Measurements from ENCODE around the gene MIB2.
"Not testable (repeated sequence)": the region's sequence is repeated elsewhere in the genome, so short reads cannot be mapped to it uniquely, and the experiment has no call there.

MIB2 gene

DNA sequence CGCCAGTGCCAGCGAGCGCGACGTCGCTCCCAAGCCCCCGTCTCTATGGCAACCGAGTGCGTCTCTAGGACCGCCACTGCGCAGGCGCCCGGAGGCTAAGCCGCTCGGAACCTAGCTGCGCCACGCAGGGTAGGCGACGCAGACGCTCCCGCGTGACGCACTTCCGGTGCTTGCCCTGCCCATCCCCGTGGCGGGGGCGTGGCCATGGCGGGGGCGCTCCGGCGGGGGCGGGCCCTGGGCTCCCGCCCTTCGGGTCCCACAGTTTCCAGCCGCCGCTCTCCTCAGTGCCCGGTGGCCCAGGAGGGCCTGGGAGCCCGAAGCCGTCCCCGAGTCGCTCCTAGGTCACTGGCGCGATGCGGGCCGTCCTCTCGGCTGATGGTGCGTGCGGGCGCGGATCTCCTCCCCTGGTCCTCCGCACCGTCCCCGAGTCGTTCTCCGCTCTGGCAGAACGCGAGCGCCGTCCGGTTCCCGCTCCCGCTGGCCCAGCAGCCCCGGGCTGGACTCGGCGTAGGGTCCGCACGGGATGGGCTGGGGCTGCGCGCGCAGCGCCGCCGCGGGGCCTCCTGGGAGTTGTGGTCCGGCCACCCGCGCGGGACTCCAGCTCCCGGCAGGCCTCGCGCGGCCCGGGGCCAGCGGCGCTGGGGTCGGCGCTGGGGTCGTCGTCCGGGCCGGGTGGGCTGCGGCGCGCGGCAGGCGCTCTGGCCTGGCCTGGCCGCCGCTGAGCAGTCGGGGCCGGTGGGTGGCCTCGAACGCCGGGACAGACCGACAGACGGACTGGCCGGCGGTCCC is at the start of gene MIB2:
TSS of gene MIB2 (plus strand) at position 245 of the 789 bp plus-strand sequence. CDS start 7,953 bp downstream, outside the sequence.
- DNase-seq (ENCODE audit: low spot score), result peak; percentile 93

- DNase-seq (ENCODE audit: low spot score), result peak; percentile 66
These were observed 48.0 kb upstream of the MIB2 start for GRCh38 chr1:1567152-1567875.

- DNase-seq (ENCODE audit: low spot score), result no peak
These were observed 47.4 kb upstream of the MIB2 start for GRCh38 chr1:1567891-1568291.

DNA sequence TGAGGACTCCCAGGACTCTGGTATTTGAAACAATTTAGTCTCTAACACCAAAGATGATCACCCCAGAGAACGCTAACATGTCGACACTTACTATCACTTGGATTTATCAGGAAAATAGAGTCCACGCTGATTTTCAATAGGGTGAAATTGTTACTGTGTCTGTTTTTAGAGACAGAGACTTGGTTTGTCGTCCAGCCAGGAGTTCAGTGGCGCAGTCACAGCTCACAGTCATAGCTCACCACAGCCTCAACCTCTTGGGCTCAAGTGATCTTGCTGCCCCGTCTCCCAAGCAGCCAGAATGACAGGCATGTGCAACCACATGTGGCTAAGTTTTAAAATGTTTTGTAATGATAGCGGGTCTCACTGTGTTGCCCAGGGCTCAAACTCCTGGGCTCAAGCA is 46.0 kb upstream of the MIB2 start:
- DNase-seq (ENCODE audit: low spot score), result no peak

DNA sequence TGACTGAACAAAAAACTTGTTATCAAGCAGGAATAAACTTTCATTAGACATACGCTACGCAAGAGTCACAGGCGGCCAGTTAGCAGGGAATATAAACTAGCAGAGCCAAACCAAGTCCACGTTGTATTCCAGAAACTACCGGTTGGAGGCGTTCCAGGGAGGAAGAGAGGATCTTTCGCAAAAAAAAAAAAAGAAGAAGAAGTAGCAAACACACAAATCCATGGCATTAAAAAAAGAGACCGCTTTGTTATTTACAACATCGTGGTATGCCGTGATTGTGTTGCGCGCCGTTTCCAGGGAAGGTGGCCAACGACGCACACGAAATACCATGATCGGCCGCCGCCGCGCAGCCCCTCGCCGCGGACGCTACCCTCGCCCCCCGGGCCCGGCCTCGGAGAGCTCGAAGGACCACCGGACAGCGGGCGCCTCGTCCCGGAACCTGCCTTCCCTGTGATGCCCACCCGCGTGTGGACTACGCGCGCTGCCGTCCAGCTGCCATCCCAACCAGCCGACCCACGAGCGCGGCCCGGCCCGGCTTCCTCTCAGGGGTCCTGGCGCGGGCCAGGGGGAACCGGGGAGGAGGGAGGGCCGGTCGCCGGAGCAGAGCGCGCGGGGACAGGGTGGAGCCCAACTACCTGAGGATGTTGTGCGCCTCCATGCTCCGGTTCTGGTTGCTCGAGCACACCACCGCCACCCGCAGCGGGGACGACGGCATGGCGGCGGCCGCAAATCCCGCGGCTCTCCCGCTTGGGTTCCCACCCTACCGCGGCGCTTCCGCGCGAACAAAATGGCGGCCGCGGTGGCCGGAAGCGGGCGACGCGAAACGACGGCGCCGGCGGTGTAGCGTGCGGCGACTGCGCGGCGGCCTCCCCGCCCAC is 41.2 kb upstream of the MIB2 start:
- no peak for DNase-seq (ENCODE audit: low spot score)

DNA sequence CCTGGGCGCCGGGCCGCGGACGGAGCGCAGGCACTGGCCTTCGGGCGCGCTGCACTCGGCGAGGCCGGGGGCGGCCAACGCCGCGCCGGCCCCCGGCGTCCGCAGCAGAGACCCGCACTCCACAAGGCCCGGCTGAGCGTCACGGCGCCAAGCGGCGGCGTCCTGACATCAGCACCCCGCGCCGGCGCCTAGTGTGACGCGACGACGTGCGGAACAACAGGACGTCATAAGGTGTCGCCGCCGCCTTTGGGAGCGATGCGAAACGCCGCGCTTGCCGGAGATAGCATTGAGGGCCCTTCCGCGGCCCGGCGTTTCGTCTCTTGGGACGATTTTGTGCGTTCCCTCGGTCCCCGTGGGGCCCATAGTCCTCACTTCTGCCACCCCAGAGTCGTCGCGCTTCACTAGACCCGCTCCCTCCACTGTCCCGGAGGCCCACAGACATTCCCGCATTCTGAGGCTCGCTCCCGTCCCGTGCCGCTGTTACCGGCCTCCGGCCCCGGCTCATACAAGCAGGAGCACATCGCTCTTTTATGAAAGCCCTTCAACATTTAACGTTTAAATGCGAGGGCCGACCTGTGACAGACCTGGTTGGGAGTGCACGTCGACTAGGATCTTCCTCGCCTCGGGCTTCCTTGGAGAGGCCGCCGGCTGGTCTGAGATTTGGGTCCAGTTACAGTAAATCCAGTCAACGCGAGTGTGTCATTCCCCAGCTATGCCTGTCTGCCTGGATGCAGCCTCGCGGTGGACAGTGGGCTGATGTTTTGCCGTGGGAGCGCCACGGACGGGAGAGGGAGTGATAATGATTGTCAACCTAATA is 40.4 kb upstream of the MIB2 start, which contains the start of gene SSU72:
TSS of gene SSU72 (minus strand) at position 143 of the 817 bp plus-strand sequence. CDS start 306 bp downstream, outside the sequence.
- DNase-seq (ENCODE audit: low spot score), result peak; percentile 88

GRCh38 chr1:1577367-1578011 is 37.8 kb upstream of the MIB2 start:
- DNase-seq (ENCODE audit: low spot score), result no peak

- no peak for DNase-seq (ENCODE audit: low spot score)
These were observed 36.8 kb upstream of the MIB2 start for GRCh38 chr1:1578371-1578940.

DNA sequence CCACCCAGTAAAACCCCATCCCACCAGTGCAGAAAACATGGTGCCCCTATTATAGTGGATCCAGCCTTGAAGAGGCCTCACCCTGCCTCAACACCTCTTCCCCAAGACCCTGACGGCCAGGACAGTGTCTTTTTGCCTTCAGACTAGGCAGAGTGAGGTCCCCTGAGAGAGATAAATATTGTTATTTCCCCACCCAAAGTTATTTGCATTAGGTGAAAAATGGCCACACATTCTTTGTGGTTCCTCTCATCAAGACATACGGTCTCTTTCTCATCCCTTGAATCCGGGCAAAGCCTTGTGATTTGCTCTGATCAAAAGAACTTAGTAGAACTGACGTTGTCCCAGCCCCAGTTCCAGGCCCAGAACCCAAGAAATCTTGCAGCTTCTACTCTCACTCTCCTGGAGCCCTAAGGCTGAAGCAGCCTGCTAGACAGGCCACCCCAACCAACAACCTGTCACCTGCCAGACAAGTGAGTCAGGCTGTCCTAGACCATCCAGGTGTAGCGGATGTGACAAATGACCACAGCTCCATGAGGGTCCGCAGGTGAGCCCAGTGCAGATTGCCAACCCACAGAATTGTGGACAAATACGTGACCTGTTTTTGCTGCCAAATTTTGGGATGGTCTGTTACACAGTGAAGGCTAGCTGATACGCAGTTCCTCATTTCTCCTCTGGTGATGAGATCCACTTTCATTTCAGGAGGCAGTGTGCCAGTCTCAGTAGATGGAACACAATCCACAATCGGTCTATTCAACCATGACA is 32.5 kb upstream of the MIB2 start:
- DNase-seq (ENCODE audit: low spot score), result no peak

DNA sequence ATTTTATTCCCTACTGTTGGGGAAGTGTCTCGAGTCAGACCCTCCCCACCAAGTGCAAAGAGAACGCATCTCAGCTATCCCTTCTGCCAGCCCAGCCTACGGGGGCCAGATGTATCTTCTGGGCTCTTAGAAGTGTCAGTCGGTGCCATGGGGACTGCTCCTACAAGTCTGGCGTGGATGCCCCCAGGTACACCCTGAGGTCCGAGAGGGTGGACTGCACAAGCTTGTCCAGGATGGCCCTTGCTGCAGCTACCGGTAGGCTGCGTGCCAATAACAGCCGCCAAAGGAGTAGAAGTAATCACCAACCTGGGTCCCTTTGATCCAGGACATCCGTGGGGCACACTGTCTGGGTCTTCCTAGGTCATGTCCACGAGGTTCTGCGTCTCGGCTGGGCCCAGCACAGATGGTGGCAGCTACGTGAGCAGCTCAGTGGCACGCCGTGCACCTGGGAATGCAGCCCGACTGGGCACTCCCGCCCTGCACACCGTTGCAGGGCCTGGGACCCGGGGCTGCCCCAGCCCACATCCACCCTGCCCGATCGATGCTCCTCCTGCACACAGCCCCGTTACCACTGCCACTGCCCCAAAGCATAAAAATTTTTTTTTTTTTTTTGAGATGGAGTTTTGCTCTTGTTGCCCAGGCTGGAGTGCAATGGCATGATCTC is 31.8 kb upstream of the MIB2 start:
- no peak for DNase-seq (ENCODE audit: low spot score)

GRCh38 chr1:1591452-1591851 is 23.8 kb upstream of the MIB2 start:
- peak; percentile 68 for DNase-seq (ENCODE audit: low spot score)

GRCh38 chr1:1593834-1594601 is 21.3 kb upstream of the MIB2 start:
- no peak for DNase-seq (ENCODE audit: low spot score)

DNA sequence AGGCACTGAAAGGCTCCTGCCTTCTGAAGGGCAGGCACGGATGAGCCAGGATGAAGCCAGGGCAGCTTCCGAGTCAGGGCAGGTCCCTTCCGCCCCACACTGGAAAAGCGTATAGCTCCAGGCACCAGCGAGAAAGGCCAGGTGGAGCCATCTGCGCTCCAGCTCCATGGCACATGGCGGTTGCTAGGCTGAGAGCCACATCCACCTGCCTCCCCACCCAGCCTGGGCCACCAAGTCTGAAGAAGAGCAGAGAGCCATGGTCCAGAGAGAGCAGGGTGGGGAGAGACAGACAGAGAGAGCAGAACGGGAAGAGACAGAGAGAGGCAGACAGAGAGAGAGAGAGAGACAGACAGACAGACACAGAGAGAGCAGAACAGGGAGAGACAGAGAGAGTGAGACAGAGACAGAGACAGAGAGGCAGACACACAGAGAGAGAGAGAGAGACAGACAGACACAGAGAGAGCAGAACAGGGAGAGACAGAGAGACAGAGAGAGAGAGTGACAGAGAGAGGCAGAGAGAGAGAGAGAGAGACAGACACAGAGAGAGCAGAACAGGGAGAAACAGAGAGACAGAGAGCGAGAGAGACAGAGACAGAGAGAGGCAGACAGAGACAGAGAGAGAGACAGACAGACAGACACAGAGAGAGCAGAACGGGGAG is 20.6 kb upstream of the MIB2 start:
- DNase-seq (ENCODE audit: low spot score), result no peak

- not testable (repeated sequence) for DNase-seq (ENCODE audit: low spot score)
These were observed 20.0 kb upstream of the MIB2 start for GRCh38 chr1:1595341-1595740.

DNA sequence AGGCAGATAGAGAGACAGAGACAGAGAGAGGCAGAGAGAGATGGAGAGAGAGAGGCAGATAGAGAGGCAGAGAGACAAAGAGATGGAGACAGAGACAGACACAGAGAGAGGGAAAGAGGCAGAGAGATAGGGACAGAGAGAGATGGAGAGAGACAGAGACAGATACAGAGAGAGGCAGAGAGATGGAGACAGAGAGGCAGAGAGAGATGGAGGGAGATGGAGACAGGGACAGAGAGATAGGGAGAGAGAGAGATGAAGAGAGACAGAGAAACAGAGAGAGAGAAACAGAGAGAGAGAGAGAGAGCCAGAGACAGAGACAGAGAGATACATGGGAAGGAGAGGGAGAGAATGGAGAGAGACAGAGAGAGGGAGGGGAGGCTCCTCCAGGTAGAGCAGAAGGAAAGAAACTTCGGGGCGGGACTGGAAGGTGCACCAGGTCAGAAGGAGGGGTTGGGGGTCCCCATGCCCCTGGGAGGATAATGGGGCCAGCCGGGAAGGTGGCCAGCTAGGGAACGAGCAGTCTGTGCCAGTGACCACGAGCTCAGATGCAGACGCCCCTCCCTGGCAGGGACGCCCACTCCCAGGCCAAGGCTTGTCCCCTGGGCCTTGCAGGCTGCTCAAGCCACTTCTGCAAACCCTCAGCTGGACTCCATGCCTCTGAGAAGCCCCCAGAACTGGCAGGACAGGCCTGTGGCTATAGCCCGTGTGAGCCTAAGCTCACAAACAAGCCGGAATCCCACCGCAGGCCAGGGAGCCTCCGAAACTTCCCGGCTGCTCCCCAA is 18.6 kb upstream of the MIB2 start:
- no peak for DNase-seq (ENCODE audit: low spot score)

DNA sequence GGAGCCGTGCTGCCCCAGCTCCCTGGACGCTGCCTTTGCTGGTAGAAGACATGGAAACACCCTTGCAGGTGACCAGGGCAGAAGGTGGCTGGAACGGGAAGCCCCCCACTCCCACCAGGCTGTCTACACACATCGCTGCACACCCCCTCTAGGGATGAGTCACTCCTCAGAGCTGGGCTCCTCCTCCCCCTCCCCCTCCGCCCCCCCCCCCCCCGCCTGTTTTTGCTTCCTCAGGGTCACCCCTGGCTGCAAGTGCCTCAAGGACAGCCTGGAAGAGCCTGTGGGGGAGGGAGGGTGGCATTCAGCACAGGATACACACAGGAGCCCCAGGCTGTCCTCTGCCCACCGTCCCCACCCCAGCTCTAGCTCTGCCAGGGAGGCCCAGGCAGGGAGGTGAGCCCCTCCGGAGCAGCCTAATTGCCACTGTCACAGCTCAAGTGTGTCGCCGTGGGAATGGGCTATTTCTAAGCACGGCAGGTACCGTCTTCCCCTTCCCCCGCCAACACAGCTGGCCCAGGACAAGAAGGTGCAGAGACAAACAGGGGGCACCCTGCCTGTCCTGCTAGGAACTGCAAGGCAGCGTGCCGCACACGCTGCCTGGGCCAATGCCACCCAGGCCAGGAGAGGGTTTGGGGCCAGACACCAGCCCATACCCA is 17.9 kb upstream of the MIB2 start:
- no peak for DNase-seq (ENCODE audit: low spot score)
